K562 (cell line): ENCODE data around the gene SEMA4F.

Experiments used
- BRCA1 ChIP-seq, 2 experiments: fragments of 450-650 bp in 1 of 2; sonication (generic) in 1 of 2; formaldehyde crosslinking in 1 of 2; IDR thresholded peaks; 2 replicates each; pipeline versions ENCODE4 v1.5.0 to v1.6.1; 2017 to 2020; ENCODE audit warnings: mild to moderate bottlenecking in 1 of 2, missing genetic modification reagents in 1 of 2
- MTF1 ChIP-seq: fragments of 250-450 bp; sonication (Bioruptor Pico); IDR thresholded peaks from 2 replicates; pipeline ENCODE4 v1.9.0; 2021; ENCODE audit warnings: moderate library complexity, mild to moderate bottlenecking, inconsistent platforms, borderline replicate concordance
- NR2C1 ChIP-seq, 2 experiments: fragments of 450-650 bp; IDR thresholded peaks; 2 replicates each; pipeline ENCODE4 v1.6.1; 2017; ENCODE audit warnings: mild to moderate bottlenecking in 2 of 2, antibody characterized with exemption in 1 of 2, inconsistent platforms in 1 of 2, missing compliant biosample characterization in 1 of 2, missing genetic modification characterization in 1 of 2
- POLR3A ChIP-seq: IDR thresholded peaks from 2 replicates; pipeline ENCODE4 v1.6.1; 2011; ENCODE audit warnings: borderline replicate concordance, mild to moderate bottlenecking, moderate library complexity; ENCODE audit not compliant: insufficient read length, insufficient read depth; ENCODE audit errors: extremely low read depth
- TF ChIP-seq, protein P1 (sequence below): fragments of 450-650 bp; IDR thresholded peaks from 2 replicates; pipeline ENCODE4 v1.6.1; 2016; ENCODE audit warnings: mild to moderate bottlenecking
- TF ChIP-seq, protein P2 (sequence below): fragments of 450-650 bp; IDR thresholded peaks from 2 replicates; pipeline ENCODE4 v1.6.1; 2018; ENCODE audit not compliant: partially characterized antibody

DNA sequence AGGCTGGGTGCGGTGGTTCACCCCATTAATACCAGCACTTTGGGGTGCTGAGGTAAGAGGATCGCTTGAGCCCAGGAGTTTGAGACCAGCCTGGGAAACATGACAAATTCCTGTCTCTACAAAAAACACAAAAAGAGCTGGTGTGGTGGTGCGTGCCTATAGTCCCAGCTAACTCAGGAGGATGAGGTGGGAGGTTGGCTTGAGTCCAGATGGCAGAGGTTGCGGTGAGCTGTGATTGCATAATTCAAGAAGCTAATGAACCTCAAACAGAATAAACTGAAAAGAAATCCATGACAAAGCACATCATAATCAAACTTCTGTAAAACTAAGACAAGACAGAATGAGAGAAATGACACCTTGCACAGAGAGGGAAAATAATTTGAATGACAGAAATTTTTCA is 54.8 kb downstream of the SEMA4F start:
- TF ChIP-seq BRCA1 (IDR thresholded peaks at IDR 0.05), result no peak
- TF ChIP-seq BRCA1 (CRISPR knock-in tag; IDR thresholded peaks at IDR 0.05), result no peak
- TF ChIP-seq, protein P1, sequence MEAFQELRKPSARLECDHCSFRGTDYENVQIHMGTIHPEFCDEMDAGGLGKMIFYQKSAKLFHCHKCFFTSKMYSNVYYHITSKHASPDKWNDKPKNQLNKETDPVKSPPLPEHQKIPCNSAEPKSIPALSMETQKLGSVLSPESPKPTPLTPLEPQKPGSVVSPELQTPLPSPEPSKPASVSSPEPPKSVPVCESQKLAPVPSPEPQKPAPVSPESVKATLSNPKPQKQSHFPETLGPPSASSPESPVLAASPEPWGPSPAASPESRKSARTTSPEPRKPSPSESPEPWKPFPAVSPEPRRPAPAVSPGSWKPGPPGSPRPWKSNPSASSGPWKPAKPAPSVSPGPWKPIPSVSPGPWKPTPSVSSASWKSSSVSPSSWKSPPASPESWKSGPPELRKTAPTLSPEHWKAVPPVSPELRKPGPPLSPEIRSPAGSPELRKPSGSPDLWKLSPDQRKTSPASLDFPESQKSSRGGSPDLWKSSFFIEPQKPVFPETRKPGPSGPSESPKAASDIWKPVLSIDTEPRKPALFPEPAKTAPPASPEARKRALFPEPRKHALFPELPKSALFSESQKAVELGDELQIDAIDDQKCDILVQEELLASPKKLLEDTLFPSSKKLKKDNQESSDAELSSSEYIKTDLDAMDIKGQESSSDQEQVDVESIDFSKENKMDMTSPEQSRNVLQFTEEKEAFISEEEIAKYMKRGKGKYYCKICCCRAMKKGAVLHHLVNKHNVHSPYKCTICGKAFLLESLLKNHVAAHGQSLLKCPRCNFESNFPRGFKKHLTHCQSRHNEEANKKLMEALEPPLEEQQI, result no peak
- TF ChIP-seq, protein P2, sequence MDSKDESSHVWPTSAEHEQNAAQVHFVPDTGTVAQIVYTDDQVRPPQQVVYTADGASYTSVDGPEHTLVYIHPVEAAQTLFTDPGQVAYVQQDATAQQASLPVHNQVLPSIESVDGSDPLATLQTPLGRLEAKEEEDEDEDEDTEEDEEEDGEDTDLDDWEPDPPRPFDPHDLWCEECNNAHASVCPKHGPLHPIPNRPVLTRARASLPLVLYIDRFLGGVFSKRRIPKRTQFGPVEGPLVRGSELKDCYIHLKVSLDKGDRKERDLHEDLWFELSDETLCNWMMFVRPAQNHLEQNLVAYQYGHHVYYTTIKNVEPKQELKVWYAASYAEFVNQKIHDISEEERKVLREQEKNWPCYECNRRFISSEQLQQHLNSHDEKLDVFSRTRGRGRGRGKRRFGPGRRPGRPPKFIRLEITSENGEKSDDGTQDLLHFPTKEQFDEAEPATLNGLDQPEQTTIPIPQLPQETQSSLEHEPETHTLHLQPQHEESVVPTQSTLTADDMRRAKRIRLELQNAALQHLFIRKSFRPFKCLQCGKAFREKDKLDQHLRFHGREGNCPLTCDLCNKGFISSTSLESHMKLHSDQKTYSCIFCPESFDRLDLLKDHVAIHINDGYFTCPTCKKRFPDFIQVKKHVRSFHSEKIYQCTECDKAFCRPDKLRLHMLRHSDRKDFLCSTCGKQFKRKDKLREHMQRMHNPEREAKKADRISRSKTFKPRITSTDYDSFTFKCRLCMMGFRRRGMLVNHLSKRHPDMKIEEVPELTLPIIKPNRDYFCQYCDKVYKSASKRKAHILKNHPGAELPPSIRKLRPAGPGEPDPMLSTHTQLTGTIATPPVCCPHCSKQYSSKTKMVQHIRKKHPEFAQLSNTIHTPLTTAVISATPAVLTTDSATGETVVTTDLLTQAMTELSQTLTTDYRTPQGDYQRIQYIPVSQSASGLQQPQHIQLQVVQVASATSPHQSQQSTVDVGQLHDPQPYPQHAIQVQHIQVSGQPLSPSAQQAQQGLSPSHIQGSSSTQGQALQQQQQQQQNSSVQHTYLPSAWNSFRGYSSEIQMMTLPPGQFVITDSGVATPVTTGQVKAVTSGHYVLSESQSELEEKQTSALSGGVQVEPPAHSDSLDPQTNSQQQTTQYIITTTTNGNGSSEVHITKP, result no peak
- no peak for TF ChIP-seq POLR3A
- TF ChIP-seq NR2C1 (IDR thresholded peaks at IDR 0.05), result no peak
- no peak for TF ChIP-seq NR2C1 (tag; IDR thresholded peaks at IDR 0.05)
- TF ChIP-seq MTF1 (CRISPR knock-in tag), result no peak
